OCI-LY7 (cell line): Measurements from ENCODE around the gene RDH13. TPM values are rescaled to one million over a fixed set of nuclear protein-coding genes. Genes with fewer than 3 reads are reported as not detected.

Experiments
- BruUV-seq: library from RNA; stranded (reverse); fragments of 400-500 nt; replicated peaks from 2 replicates; lab custom pipeline; 2021; lab: Mats Ljungman, UMichigan
- CTCF ChIA-PET: fragments of 300-600 bp; sonication (Branson Sonifier 250); formaldehyde crosslinking; loops from one replicate; lab custom pipeline; 2022; ENCODE audit warnings: antibody characterized with exemption; ENCODE audit not compliant: unreplicated experiment; lab: Charles Lee
- POLR2A ChIA-PET: fragments of 300-600 bp; sonication (Branson Sonifier 250); formaldehyde crosslinking; loops from one replicate; lab custom pipeline; 2022; ENCODE audit warnings: antibody characterized with exemption; lab: Charles Lee
- DNase-seq: peaks from one replicate; pipeline ENCODE4 v3.0.0-alpha.2; 2015; ENCODE audit warnings: low spot score
- H2AFZ ChIP-seq: fragments of 200-600 bp; sonication (generic), shearing (Covaris generic); 2 replicates; pipeline ENCODE4 v1.6.1; 2014; ENCODE audit warnings: mild to moderate bottlenecking, antibody characterized with exemption, low read length, moderate library complexity
- H3K27ac ChIP-seq: fragments of 200-600 bp; sonication (generic); 2 replicates; pipeline ENCODE4 v1.5.1; 2014; ENCODE audit warnings: mixed run types, low read depth, mild to moderate bottlenecking, moderate library complexity, low read length, inconsistent platforms; ENCODE audit not compliant: poor library complexity, severe bottlenecking
- H3K36me3 ChIP-seq: fragments of 200-600 bp; sonication (generic); 2 replicates; pipeline ENCODE4 v1.6.1; 2014; ENCODE audit warnings: mild to moderate bottlenecking, antibody characterized with exemption, low read length, moderate library complexity, mixed read lengths; ENCODE audit not compliant: insufficient read depth
- H3K4me1 ChIP-seq: fragments of 200-600 bp; sonication (generic); 2 replicates; pipeline ENCODE4 v1.5.1; 2014; ENCODE audit warnings: mild to moderate bottlenecking, low read length; ENCODE audit not compliant: insufficient read depth, poor library complexity, severe bottlenecking
- H3K4me2 ChIP-seq: fragments of 200-600 bp; sonication (generic); 2 replicates; pipeline ENCODE4 v1.6.1; 2014; ENCODE audit warnings: mild to moderate bottlenecking, low read length
- H3K4me3 ChIP-seq: fragments of 200-600 bp; sonication (generic); 2 replicates; pipeline ENCODE4 v1.5.1; 2014; ENCODE audit warnings: mild to moderate bottlenecking, low read depth, low read length; ENCODE audit not compliant: poor library complexity, severe bottlenecking
- H3K79me2 ChIP-seq: fragments of 200-600 bp; sonication (generic); 2 replicates; pipeline ENCODE4 v1.6.1; 2016; ENCODE audit warnings: low read depth, mild to moderate bottlenecking, low read length, moderate library complexity, mixed read lengths; ENCODE audit not compliant: insufficient read depth
- H3K9me2 ChIP-seq: fragments of 200-600 bp; sonication (generic); 2 replicates; pipeline ENCODE4 v1.6.1; 2016; ENCODE audit warnings: mild to moderate bottlenecking, low read length, mixed read lengths; ENCODE audit not compliant: insufficient read depth
- H3K9me3 ChIP-seq: fragments of 200-600 bp; sonication (generic); 2 replicates; pipeline ENCODE4 v1.6.1; 2014; ENCODE audit warnings: mild to moderate bottlenecking, mixed run types, low read length, mixed read lengths
- H4K20me1 ChIP-seq: fragments of 200-600 bp; sonication (generic); 2 replicates; pipeline ENCODE4 v1.6.1; 2014; ENCODE audit warnings: mild to moderate bottlenecking, antibody characterized with exemption, low read length, moderate library complexity, mixed read lengths; ENCODE audit not compliant: insufficient read depth
- EZH2phosphoT487 ChIP-seq: fragments of 200-600 bp; sonication (generic); IDR thresholded peaks from 2 replicates; pipeline ENCODE4 v1.6.1; 2018; ENCODE audit warnings: low read depth, borderline replicate concordance, mild to moderate bottlenecking, mixed run types, antibody characterized with exemption, low read length, moderate library complexity, mixed read lengths
- intact Hi-C: fragments of 100-400 bp; cut with micrococcal nuclease; formaldehyde crosslinking; loops from one replicate; pipeline ENCODE4 v1.10.0; 2022; ENCODE audit not compliant: unreplicated experiment
- total RNA-seq, 2 experiments: library from RNA; depleted of rRNA in 1 of 2; stranded (reverse); fragments of >200 nt in 1 of 2; shearing (Covaris generic) in 1 of 2; gene quantifications; 2 replicates each; pipeline ENCODE4 v1.2.3, GENCODE V29; 2014 to 2022
- TF ChIP-seq, protein P1 (sequence below): fragments of 200-600 bp; sonication (generic); conservative IDR thresholded peaks from 2 replicates; pipeline ENCODE4 v1.5.1; 2014; ENCODE audit warnings: mild to moderate bottlenecking, antibody characterized with exemption, low read length, moderate library complexity, mixed read lengths

The RDH13 gene
- total RNA-seq, 2 experiments from 2014 or later = 19.5 to 23.1 TPM

DNA sequence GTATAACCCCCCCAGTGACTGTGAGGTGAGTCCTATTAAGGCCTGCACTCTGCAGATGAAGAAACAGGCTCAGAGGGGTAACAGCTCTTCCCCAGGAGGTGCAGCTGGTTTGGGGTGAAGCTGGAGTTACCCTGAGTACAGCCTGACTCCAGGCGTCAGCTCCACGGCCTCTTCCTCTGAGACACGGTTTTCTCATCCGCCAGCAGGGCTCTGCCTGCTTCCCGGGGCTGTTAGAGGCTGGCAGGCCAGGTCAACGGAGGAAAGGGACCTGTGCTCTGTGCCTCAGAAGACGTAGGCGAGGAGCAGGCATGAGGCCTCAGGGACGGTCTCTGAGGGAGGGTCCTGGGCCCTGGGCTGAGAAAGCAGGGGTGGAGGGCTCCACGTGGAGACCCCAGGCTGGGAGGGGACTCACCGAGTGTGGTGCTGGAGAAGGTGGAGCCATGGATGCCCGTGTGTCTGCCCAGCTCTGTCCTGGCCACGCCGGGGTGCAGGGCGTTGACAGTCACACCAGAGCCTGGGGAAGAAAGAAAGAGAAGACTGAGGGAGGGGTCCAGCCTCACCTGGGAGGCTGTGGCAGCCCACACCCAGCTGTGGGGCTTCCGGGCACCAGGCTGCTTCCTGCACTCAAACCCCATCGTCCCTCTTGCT is 15.8 kb downstream of the RDH13 start:
- CTCF ChIA-PET = no interaction called here
- peaks cover 88% of the 10 kb centered on the region for H3K36me3 ChIP-seq
- no peak for TF ChIP-seq EZH2phosphoT487
- TF ChIP-seq, protein P1, sequence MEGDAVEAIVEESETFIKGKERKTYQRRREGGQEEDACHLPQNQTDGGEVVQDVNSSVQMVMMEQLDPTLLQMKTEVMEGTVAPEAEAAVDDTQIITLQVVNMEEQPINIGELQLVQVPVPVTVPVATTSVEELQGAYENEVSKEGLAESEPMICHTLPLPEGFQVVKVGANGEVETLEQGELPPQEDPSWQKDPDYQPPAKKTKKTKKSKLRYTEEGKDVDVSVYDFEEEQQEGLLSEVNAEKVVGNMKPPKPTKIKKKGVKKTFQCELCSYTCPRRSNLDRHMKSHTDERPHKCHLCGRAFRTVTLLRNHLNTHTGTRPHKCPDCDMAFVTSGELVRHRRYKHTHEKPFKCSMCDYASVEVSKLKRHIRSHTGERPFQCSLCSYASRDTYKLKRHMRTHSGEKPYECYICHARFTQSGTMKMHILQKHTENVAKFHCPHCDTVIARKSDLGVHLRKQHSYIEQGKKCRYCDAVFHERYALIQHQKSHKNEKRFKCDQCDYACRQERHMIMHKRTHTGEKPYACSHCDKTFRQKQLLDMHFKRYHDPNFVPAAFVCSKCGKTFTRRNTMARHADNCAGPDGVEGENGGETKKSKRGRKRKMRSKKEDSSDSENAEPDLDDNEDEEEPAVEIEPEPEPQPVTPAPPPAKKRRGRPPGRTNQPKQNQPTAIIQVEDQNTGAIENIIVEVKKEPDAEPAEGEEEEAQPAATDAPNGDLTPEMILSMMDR = no peak

GRCh38 chr19:55044771-55045716 is 17.9 kb downstream of the RDH13 start:
- BruUV-seq = no TSS peak
- ChIA-PET CTCF (no interaction called here), POLR2A (no interaction called here)
- Histone ChIP-seq H3K27ac (no peak overlapping the region), H4K20me1 (no peaks in the 10 kb centered on the region), H3K4me1 (no peaks in the 10 kb centered on the region), H3K4me3 (no peak overlapping the region), H3K36me3 (peaks cover 78% of the 10 kb centered on the region), H2AFZ (no peak overlapping the region), H3K9me2 (no peaks in the 10 kb centered on the region), H3K79me2 (no peaks in the 10 kb centered on the region), H3K9me3 (no peaks in the 10 kb centered on the region), H3K4me2 (no peak overlapping the region)
- intact Hi-C loops = no loop called here
- no peak for DNase-seq
- no peak for TF ChIP-seq EZH2phosphoT487
- TF ChIP-seq, protein P1 = no peak

More for the DNA sequence above, 15.8 kb downstream of the RDH13 start:
- H3K4me2 ChIP-seq = no peak overlapping the region
- no peaks in the 10 kb centered on the region for H3K79me2 ChIP-seq
- intact Hi-C loops = no loop called here
- no peaks in the 10 kb centered on the region for H3K9me3 ChIP-seq
- no peak for DNase-seq
- no peak overlapping the region for H3K27ac ChIP-seq
- POLR2A ChIA-PET = interaction anchor here (0.5 kb wide), 1 partner anchor 126 kb away, joined by 3 read pairs; no protein-coding TSS in a partner anchor
- no TSS peak for BruUV-seq
- H3K9me2 ChIP-seq = no peaks in the 10 kb centered on the region
- no peaks in the 10 kb centered on the region for H3K4me1 ChIP-seq
- H2AFZ ChIP-seq = no peak overlapping the region
- H4K20me1 ChIP-seq = no peaks in the 10 kb centered on the region
- H3K4me3 ChIP-seq = no peak overlapping the region
